ENCODE measurements around the gene COQ4.
A peak's percentile ranks its signal among the peaks of the same experiment; 100 is the strongest.
"Not testable (repeated sequence)": the region's sequence is repeated elsewhere in the genome, so short reads cannot be mapped to it uniquely, and the experiment has no call there.

COQ4 gene

GRCh38 chr9:128304136-128304970 lies 18.3 kb upstream of the COQ4 start:
- no peak for DNase-seq

DNA sequence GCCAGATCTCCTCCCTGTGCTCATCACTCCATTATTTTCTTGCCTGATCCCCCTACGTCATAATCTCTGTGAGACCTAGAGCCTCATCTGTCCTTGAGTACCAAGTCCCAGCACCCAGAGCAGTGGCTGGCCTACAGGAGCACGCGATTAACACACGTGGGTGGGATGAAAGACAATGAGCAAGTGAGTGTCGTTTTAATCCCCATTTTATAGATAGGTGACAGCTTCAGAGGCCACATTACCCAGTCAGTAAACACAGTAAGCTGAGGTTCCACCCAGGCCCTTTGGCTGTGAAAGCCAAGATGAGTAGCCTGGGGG lies 17.7 kb upstream of the COQ4 start:
- DNase-seq = no peak

DNA sequence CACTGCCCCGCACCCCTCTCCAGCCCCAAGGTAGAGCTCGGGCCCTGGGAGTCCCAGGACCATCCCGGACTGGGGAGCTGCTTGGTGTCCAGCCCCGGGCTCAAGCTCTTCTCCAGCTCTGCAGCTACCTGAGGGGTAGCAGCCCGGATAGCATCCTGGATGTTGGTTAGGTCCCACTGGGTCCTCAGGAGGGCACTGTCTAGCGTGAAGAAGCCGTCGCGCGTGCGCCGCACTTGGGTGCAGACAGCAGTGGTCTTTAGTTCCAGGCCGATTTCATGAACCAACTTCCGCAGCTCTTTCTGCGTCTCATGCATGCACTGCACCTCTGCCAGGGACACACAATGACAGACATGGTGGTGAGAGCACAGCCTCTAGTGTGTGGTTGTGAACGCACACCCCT lies 13.1 kb upstream of the COQ4 start:
- no peak for DNase-seq

DNA sequence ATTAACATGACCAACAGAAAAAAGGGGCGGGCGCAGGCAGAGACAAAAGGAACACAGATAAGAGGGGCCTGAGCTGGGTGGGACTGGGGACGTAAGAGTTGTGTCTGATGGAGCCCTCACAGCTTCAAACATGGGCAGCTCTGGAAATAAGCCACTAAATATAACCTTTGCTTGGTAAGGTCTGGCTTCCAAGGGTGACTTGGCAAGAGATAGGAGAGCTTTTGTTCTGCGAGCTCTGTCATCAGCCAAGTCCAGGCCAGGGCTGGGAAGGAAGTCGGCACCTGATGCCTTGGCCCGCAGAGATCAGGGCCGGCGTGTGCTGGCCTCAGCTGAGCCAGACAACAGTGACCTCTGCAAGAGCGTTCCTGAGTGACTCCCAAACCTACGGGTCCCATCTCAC lies 12.2 kb upstream of the COQ4 start:
- DNase-seq = no peak

- no peak for DNase-seq
These were observed 7.9 kb upstream of the COQ4 start for GRCh38 chr9:128314697-128315096.

DNA sequence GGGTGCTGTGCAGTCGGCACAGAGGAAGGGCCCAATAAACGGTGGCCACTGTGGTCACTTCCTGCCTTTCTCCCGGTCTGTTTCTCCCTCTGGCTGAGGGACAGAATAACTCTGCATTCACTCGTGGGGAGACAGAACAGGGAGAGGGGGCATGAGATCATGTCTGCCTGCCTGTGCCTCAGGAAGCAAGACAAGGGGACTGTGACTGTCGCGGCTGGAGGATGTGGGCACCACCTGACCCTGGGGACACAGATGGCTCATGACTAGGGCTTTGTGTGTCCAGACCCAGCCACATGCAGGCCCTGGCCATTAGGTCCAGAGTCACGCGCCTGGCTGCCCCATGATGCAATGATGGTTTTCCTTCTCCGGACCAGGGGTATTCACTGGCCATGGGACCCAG lies 6.2 kb upstream of the COQ4 start:
- DNase-seq = no peak

GRCh38 chr9:128317629-128318028 lies 5.0 kb upstream of the COQ4 start:
- no peak for DNase-seq

DNA sequence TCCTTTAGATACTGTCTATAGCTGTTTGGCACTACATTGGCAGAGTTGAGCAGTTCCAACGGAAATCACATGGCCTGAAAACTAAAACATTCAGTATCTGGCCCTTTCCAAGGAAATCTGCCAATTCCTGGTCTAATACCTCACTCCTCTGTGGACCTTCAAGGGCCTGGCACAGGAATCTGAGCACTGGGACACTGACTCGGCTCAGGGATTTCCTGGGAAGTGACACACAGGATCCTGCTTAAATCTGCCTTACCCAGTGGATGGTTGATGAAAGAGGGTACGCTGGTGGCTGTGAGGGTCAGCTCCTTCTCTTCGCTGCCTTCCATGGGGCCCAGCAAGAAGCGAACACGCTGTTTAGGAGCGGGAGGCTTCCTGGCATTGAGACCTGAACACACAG lies 1.3 kb upstream of the COQ4 start:
- no peak for DNase-seq

DNA sequence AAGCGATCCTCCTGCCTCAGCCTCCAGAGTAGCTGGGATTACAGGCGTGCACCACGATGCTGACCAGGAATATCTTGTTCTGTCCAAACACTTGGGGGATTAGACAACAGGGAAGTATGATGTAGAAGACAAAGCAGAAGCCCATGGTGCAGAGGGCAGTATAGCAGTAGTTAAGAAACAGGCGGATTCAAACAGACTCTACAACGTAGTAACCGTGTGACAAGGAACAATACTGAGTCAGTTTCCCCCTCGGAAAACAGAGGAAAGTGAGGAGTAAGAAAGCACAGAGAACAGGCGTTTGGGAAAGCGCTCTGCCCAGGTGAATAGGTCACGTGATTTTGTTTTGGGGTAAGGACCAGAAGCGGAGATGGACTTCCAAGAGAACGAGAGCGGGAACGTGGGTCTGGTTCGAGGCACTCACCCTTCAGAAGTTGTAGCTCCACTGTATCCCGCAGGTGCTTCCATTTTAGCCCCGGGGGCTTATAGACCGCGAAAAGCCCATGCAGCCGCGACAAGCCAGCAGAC lies 698 bp upstream of the COQ4 start:
- no peak for DNase-seq

GRCh38 chr9:128323212-128323730 lies 632 bp downstream of the COQ4 start:
- DNase-seq = no peak

- no peak for DNase-seq
These were observed 1.2 kb downstream of the COQ4 start for GRCh38 chr9:128323791-128324190.

DNA sequence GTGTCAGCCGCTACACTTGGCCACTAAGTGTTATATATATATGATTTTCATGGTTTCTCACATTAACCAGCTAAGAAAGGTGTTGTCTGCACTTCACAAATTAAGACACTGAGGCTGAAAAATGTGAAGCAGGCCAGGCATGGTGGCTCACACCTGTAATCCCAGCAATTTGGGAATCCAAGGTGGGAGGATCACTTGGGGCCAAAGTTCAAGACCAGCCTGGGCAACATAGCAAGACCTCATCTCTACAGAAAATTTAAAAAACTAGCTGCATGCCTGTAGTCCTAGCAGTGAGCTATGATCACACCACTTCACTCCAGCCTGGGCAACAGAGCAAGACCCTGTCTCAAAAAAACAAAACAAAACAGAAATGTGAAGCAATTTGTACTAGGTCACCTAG lies 1.8 kb downstream of the COQ4 start:
- DNase-seq = no peak

GRCh38 chr9:128325629-128326028 lies 3.0 kb downstream of the COQ4 start:
- DNase-seq = no peak

- DNase-seq = no peak
These were observed 10.8 kb downstream of the COQ4 start for GRCh38 chr9:128333451-128333869.

DNA sequence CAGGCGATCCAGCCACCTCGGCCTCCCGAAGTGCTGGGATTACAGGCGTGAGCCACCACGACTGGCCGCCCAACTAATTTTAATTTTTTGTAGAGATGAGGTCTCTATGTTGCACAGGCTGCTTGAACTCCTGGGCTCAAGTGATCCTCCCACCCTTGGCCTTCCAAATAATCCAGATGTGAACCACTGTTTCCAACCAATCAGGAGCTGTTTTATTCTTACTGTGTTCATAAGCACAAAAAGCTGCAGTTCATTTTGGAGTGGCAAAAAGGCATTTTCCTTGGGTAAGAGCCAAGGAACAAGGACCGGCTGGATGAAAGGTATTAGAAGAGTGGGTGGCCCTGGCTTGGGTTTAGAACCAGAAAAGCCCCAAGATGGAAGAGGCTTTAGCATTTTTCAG lies 12.5 kb downstream of the COQ4 start:
- no peak for DNase-seq

- no peak for DNase-seq
These were observed 13.3 kb downstream of the COQ4 start for GRCh38 chr9:128335914-128336313.

DNA sequence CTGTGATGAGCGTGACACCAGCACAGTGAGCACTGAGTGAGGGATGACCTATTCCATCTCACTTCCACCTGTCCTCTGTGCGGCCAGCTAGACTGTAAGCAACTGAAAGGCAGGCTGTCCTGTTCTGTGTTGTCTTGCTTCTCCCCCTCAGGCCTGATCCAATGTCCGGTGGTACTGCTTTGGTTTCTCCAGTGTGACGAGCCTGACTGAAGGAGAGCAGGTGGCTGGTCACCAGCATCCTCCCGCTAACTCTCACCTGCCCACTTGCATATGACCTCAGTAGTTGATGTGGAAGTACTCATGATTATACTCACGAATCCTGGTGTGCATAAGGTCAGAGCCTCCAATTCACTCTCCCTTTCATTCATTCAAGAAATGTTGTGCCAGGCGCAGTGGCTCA lies 15.3 kb downstream of the COQ4 start:
- DNase-seq = no peak

DNA sequence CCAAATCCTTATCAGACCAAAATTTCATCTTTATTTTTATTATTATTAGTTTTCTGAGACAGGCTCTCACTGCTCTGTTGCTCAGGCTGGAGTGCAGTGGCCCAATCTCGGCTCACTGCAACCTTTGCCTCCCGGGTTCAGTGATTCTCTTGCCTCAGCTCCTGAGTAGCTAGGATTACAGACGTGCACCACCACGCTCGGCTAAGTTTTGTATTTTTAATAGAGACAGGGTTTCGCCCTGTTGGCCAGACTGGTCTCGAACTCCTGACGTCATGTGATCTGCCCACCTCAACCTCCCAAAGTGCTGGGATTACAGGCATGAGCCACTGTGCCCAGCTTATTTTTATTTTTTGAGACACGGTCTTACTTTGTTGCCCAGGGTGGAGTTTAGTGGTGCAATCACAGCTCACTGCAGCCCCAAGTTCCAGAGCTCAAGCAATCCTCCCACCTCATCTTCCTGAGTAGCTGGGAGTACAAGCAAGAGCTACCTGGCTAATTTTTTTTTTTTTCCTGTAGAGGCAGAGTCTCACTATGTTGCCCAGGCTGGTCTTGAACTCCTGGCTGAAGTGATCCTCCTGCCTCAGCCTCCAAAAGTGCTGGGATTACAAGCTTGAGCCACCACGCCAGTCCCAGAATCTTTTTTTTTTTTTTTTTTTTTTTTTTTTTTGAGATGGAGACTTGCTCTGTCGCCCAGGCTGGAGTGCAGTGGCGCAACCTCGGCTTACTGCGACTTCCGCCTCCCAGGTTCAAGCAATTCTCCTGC lies 16.4 kb downstream of the COQ4 start:
- DNase-seq = not testable (repeated sequence)

GRCh38 chr9:128339761-128340690 lies 17.4 kb downstream of the COQ4 start, which contains the start of gene SLC27A4:
Gene SLC27A4, plus strand, starts transcription at chr9:128340527. Its CDS starts 2,606 bp downstream, at chr9:128343133.
- peak; percentile 66 for DNase-seq

DNA sequence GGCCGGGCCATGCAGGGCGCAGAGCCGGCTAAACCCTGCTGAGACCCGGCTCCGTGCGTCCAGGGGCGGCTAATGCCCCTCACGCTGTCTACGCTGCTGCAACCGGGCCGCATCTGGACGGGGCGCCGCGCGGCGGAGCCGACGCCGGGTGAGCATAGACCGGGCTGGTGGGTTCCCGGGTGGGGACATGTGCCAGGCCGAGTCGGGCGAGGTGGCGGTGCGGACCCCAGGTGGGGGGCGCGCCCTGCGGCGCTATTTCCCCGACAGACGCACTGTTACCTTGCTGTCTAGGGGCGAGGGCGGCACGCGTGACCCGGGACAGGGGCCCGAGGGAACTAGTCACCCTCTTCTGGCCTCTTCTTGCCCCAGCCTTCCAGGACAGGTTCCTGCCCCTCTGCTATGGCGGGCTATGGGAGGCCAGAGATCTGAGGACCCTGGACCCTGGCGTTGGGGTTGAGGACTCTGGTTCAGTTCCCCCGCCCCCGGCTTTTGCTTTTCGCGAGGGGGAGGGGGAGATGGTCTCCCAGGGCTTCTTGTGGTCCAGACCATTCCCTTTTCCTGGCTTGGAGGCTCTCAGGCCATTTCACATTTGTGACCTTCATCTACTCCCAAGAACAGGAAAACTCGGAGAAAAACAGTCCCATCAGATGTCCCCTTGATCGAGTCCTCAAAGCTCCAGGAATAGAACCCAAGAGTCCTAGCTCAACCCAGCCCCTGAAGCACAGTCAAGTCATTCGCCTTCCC lies 18.2 kb downstream of the COQ4 start:
- no peak for DNase-seq

GRCh38 chr9:128341435-128341849 lies 18.8 kb downstream of the COQ4 start:
- DNase-seq = peak; percentile 62

Data from NCI-H2029 (cell line).